ENCODE measurements around the gene MAB21L3. TPM values are rescaled to one million over a fixed set of nuclear protein-coding genes. Genes with fewer than 3 reads are reported as not detected.

Gene MAB21L3
- total RNA-seq, 1 experiment from 2014 or later = 0.21 TPM

DNA sequence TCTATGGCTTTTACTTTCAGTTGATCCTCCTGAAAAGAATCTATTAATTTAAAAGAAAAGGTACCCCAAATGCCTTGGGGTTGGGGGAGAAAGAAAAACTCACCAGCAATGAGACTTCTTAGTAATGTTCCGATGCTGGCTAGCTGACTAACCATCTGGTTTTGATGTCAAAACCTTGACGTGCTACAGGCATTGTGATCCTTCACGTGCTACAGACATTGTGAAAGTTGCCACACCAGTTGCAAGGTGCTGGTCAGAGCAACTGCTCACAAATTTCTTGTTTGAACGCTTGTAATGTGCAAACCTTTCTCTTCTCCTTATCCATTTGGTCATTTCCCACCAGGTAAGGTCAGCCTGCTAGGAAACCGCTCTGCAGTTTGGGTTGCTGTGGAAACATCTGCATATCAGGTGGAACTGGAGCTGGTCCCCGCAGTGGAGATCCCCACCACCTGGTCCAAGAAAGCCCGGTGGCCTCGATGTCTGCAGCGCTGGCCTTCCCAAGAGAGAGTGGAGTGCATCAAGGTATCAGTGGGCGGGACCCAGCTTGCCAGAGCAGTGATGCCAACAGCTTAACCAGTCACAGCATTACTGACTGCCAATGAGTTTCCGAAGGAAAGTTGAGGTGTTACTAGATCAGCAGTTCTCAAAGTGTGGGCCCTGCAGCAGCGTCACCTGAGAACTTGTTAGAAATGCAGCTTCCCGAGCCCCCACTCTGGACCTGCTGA lies 16.1 kb downstream of the MAB21L3 start:
- Mint-ChIP-seq H3K4me1 (ENCODE audit: low read depth, unreplicated experiment) (peaks cover 11% of the 10 kb centered on the region), H3K4me3 (ENCODE audit: low read depth, unreplicated experiment) (no peak overlapping the region), H3K36me3 (ENCODE audit: insufficient read depth, unreplicated experiment) (peaks cover 5% of the 10 kb centered on the region), H3K27ac (ENCODE audit: unreplicated experiment) (no peak overlapping the region), H3K9me3 (ENCODE audit: low read depth, unreplicated experiment) (peaks cover 3% of the 10 kb centered on the region), H3K27me3 (ENCODE audit: unreplicated experiment) (peaks cover 13% of the 10 kb centered on the region)
- no peak for DNase-seq
- intact Hi-C loops (cut with micrococcal nuclease; ENCODE audit: unreplicated experiment) = no loop called here
- CTCF ChIA-PET = no interaction called here
- no peak for TF ChIP-seq CTCF (IDR thresholded peaks at IDR 0.05; ENCODE audit: unreplicated experiment)
- BruUV-seq (replicated peaks) = no TSS peak

DNA sequence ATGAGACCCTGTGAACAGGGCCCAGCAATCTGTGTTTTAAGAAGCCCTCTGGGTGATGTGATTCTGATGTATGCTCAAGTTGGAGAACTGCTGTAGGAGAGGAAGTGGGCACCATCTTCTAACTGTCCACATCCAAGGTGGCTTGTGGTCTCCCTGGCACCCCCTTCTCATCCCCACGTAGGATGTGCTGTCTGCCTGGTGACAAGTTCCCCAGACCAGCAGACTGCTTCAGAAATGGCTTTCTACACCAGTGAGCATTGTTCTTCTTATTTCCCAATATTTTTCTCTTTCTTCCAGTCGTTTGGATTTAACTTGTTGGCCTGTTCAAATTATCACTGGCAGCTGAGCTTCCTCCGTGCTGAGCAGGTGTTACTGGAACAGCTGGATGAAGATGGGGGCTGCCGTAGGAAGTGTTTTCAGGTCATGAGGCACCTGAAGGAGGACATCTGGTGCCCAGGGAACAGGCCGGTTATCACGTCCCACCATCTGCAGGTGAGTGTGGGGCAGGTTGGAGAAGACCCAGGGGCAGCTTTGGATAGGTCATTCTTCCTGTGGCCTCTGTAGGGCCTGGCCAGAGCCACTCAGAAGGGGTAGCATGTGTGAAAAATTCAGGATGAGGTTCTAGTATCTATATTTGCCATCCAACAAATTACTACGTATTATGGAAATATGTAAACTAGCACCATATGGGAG lies 16.8 kb downstream of the MAB21L3 start:
- H3K36me3 Mint-ChIP-seq (ENCODE audit: insufficient read depth, unreplicated experiment) = peaks cover 5% of the 10 kb centered on the region
- no peak overlapping the region for H3K27ac Mint-ChIP-seq (ENCODE audit: unreplicated experiment)
- DNase-seq = no peak
- no peak for TF ChIP-seq CTCF (IDR thresholded peaks at IDR 0.05; ENCODE audit: unreplicated experiment)
- intact Hi-C loops (cut with micrococcal nuclease; ENCODE audit: unreplicated experiment) = no loop called here
- no peak overlapping the region for H3K4me3 Mint-ChIP-seq (ENCODE audit: low read depth, unreplicated experiment)
- H3K9me3 Mint-ChIP-seq (ENCODE audit: low read depth, unreplicated experiment) = peaks cover 3% of the 10 kb centered on the region
- CTCF ChIA-PET = no interaction called here
- no TSS peak for BruUV-seq (replicated peaks)
- peaks cover 13% of the 10 kb centered on the region for H3K27me3 Mint-ChIP-seq (ENCODE audit: unreplicated experiment)
- H3K4me1 Mint-ChIP-seq (ENCODE audit: low read depth, unreplicated experiment) = peaks cover 10% of the 10 kb centered on the region

DNA sequence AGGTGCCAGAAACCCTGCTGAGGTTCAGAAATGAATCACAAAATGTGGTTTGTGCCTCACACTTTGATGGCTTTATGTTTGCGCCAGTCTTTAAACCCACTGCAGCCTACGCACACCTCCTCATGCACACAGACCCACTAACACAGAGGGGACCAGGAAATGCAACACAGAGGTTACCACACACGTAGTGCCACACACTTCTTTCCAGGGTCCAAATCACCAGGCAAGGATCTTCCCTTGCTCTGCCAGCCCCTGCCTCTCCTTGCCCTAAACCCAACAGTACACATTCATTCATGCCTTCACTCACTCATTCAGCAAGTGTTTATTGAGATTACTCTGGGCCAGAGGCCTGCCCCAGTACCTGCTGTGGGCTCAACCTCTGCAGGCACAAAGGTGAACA lies 17.5 kb downstream of the MAB21L3 start:
- Mint-ChIP-seq H3K27ac (ENCODE audit: unreplicated experiment) (no peak overlapping the region), H3K36me3 (ENCODE audit: insufficient read depth, unreplicated experiment) (peaks cover 5% of the 10 kb centered on the region), H3K27me3 (ENCODE audit: unreplicated experiment) (peaks cover 13% of the 10 kb centered on the region), H3K4me3 (ENCODE audit: low read depth, unreplicated experiment) (no peak overlapping the region), H3K9me3 (ENCODE audit: low read depth, unreplicated experiment) (peaks cover 3% of the 10 kb centered on the region), H3K4me1 (ENCODE audit: low read depth, unreplicated experiment) (peaks cover 4% of the 10 kb centered on the region)
- BruUV-seq (replicated peaks) = no TSS peak
- CTCF ChIA-PET = no interaction called here
- intact Hi-C loops (cut with micrococcal nuclease; ENCODE audit: unreplicated experiment) = no loop called here
- DNase-seq = no peak
- TF ChIP-seq CTCF (IDR thresholded peaks at IDR 0.05; ENCODE audit: unreplicated experiment) = no peak

DNA sequence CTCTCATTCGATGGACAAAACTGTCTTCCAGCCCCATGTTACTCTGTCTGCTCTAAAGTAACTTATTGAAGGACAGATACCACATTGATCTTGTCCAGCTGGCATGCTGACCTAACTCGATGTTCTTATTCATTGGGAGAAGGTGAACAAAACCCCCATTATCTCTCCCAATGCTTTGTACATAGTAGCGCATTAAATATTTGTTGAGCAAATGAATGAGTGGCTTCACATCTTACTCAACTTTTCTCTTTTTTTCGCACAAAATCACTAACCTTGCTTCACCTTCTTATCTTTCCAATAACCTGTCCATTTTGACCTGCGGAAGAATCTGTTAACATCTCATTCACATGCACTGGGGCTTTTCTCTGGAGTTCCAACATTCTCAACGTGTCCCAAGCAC lies 18.3 kb downstream of the MAB21L3 start:
- Mint-ChIP-seq H3K9me3 (ENCODE audit: low read depth, unreplicated experiment) (peaks cover 3% of the 10 kb centered on the region), H3K4me1 (ENCODE audit: low read depth, unreplicated experiment) (peaks cover 8% of the 10 kb centered on the region), H3K27ac (ENCODE audit: unreplicated experiment) (no peak overlapping the region), H3K36me3 (ENCODE audit: insufficient read depth, unreplicated experiment) (peaks cover 5% of the 10 kb centered on the region), H3K27me3 (ENCODE audit: unreplicated experiment) (peaks cover 13% of the 10 kb centered on the region), H3K4me3 (ENCODE audit: low read depth, unreplicated experiment) (no peak overlapping the region)
- no TSS peak for BruUV-seq (replicated peaks)
- no peak for TF ChIP-seq CTCF (IDR thresholded peaks at IDR 0.05; ENCODE audit: unreplicated experiment)
- intact Hi-C loops (cut with micrococcal nuclease; ENCODE audit: unreplicated experiment) = no loop called here
- DNase-seq = no peak
- CTCF ChIA-PET = no interaction called here

Measured in Calu3 (cell line).